Glutamatergic neuron (in vitro differentiated cells): ENCODE results near the gene ECE1. TPM values are rescaled to one million over a fixed set of nuclear protein-coding genes. Genes with fewer than 3 reads are reported as not detected.

Experiments used
- DNase-seq: peaks from one replicate; pipeline ENCODE4 v3.0.0; 2022
- H3K27ac Mint-ChIP-seq: one replicate; pipeline ENCODE4 v1.8.0; 2020; ENCODE audit warnings: mild to moderate bottlenecking, mixed read lengths, inconsistent platforms; ENCODE audit not compliant: unreplicated experiment
- H3K27me3 Mint-ChIP-seq: one replicate; pipeline ENCODE4 v1.8.0; 2020; ENCODE audit warnings: mild to moderate bottlenecking, moderate library complexity, mixed read lengths, inconsistent platforms; ENCODE audit not compliant: unreplicated experiment
- H3K36me3 Mint-ChIP-seq: one replicate; pipeline ENCODE4 v1.8.0; 2020; ENCODE audit warnings: mild to moderate bottlenecking, mixed read lengths, inconsistent platforms; ENCODE audit not compliant: unreplicated experiment
- H3K4me1 Mint-ChIP-seq: one replicate; pipeline ENCODE4 v1.8.0; 2020; ENCODE audit warnings: mild to moderate bottlenecking, low read depth, mixed read lengths, inconsistent platforms; ENCODE audit not compliant: unreplicated experiment
- H3K4me3 Mint-ChIP-seq: one replicate; pipeline ENCODE4 v1.8.0; 2020; ENCODE audit warnings: mild to moderate bottlenecking, mixed read lengths, inconsistent platforms; ENCODE audit not compliant: unreplicated experiment
- H3K9me3 Mint-ChIP-seq: one replicate; pipeline ENCODE4 v1.8.0; 2020; ENCODE audit warnings: mild to moderate bottlenecking, moderate library complexity, mixed read lengths, inconsistent platforms; ENCODE audit not compliant: unreplicated experiment
- CTCF ChIP-seq: fragments of 200-600 bp; sonication (generic); IDR thresholded peaks from one replicate; pipeline ENCODE4 v1.5.0; 2021; ENCODE audit not compliant: partially characterized antibody, unreplicated experiment
- total RNA-seq: library from RNA; stranded (reverse); fragmentation: NEBNext Ultra II Directional; extraction: Animal tissue kit (Norgen Biotek cat#: 25700); gene quantifications from one replicate; pipeline ENCODE4 v1.2.1, GENCODE V29; 2021; ENCODE audit not compliant: unreplicated experiment

ECE1 gene
- total RNA-seq, 1 donor from 2014 or later: 36.1 TPM

GRCh38 chr1:21330544-21330943 lies 40.3 kb upstream of the ECE1 start:
- H3K36me3 Mint-ChIP-seq: no peaks in the 10 kb centered on the region
- H3K27me3 Mint-ChIP-seq: peaks cover 1% of the 10 kb centered on the region

GRCh38 chr1:21329209-21329844 lies 39.1 kb upstream of the ECE1 start:
- peaks cover 8% of the 10 kb centered on the region for H3K9me3 Mint-ChIP-seq
- no peak overlapping the region for H3K4me3 Mint-ChIP-seq
- no peak overlapping the region for H3K27ac Mint-ChIP-seq
- TF ChIP-seq CTCF: no peak
- no peak for DNase-seq
- peaks cover 34% of the 10 kb centered on the region for H3K4me1 Mint-ChIP-seq
- peaks cover 4% of the 10 kb centered on the region for H3K27me3 Mint-ChIP-seq
- H3K36me3 Mint-ChIP-seq: no peaks in the 10 kb centered on the region

More at GRCh38 chr1:21330544-21330943, 40.3 kb upstream of the ECE1 start:
- Mint-ChIP-seq H3K4me1 (peaks cover 27% of the 10 kb centered on the region), H3K27ac (peak overlapping the region; percentile 59), H3K4me3 (no peak overlapping the region), H3K9me3 (peaks cover 6% of the 10 kb centered on the region)
- TF ChIP-seq CTCF: no peak
- DNase-seq: no peak

DNA sequence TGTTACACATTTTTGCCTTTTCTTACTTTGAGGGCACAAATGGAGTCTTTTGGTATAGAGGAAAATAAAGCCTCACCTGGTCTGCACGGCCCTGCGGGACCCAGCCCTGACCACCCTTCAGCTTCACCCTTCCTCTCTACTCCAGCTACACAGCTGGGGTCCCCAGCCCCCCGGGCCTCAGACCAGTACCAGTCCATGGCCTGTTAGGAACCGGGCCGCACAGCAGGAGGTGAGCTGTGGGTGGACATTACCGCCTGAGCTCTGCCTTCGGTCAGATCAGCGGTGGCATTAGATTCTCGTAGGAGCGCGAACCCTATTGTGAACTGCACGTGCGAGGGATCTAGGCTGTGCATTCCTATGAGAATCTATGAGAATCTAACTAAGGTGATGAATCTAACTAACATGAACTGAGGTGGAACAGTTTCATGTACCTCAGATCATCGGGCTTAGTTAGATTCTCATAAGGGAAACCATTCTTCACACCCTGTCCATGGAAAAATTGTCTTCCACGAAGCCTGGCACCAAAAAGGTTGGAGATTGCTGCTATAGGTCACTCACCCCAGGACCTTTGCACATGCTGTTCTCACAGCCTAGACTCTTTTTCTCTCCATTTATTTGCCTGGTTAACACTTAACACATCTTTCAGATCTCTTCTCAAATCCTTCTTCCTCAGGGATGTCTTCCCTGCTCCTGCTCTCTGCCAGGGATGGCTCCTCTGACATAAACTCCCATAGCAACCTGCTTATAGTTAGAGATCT lies 37.5 kb upstream of the ECE1 start:
- DNase-seq: no peak
- H3K36me3 Mint-ChIP-seq: no peaks in the 10 kb centered on the region
- peaks cover 2% of the 10 kb centered on the region for H3K27me3 Mint-ChIP-seq
- H3K4me1 Mint-ChIP-seq: peaks cover 31% of the 10 kb centered on the region
- H3K4me3 Mint-ChIP-seq: peak overlapping the region; percentile 20
- H3K27ac Mint-ChIP-seq: no peak overlapping the region
- peaks cover 7% of the 10 kb centered on the region for H3K9me3 Mint-ChIP-seq
- no peak for TF ChIP-seq CTCF

GRCh38 chr1:21326861-21327344 lies 36.6 kb upstream of the ECE1 start:
- H3K27ac Mint-ChIP-seq: no peak overlapping the region
- H3K4me3 Mint-ChIP-seq: peak overlapping the region; percentile 20
- peaks cover 7% of the 10 kb centered on the region for H3K9me3 Mint-ChIP-seq
- peaks cover 2% of the 10 kb centered on the region for H3K27me3 Mint-ChIP-seq
- no peak for TF ChIP-seq CTCF
- H3K36me3 Mint-ChIP-seq: no peaks in the 10 kb centered on the region
- H3K4me1 Mint-ChIP-seq: peaks cover 30% of the 10 kb centered on the region
- no peak for DNase-seq
